Esophagus squamous epithelium (tissue), 4 donors: ENCODE data around the gene C3orf22.

ENCODE experiments used
- CTCF ChIP-seq, 6 experiments: fragments of 450-650 bp in 4 of 6; fragments of 200-600 bp in 2 of 6; sonication (generic) in 2 of 6; IDR thresholded peaks; one replicate each; pipeline ENCODE4 v1.5.1; 2016 to 2019; ENCODE audit warnings: antibody characterized with exemption in 6 of 6, mild to moderate bottlenecking in 4 of 6, moderate library complexity in 4 of 6
- POLR2A ChIP-seq, 4 donors: fragments of 450-650 bp; IDR thresholded peaks; one replicate each; pipeline ENCODE4 v1.6.1; 2017; ENCODE audit warnings: antibody characterized with exemption in 4 of 4, mild to moderate bottlenecking in 4 of 4, moderate library complexity in 3 of 4

- no peak for TF ChIP-seq CTCF (IDR thresholded peaks at IDR 0.05)
- no peak for TF ChIP-seq POLR2A (IDR thresholded peaks at IDR 0.05)
These were observed 971 bp downstream of the C3orf22 start for GRCh38 chr3:126557761-126558160.
